ENCODE results near the gene QPCT.

QPCT gene

DNA sequence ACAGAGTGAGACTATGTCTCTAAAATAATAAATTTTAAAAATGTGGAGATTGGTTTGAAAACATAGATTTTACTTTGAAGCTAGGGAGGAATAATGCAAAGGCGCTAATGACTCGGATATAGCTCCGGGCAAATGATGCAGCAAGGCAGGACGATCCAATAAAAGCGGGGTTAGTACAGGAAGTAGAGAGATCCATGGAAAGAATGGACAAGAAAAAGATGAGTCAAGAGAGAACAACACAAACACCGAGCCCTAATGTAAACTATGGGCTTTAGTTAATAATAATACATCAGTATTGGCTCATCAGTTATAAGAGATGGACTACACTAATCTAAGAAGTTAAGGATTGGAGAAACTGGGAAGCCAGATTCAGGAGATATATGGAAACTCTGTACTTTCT, 74.5 kb downstream of the QPCT start:
- no peak for TF ChIP-seq CTCF (IDR thresholded peaks at IDR 0.05; ENCODE audit: low read depth, low read length)
- H3K4me3 ChIP-seq (replicated peaks in 1 of 2; ENCODE audit: low read depth in 2 of 2, low read length in 2 of 2): no peak overlapping the region
- DNase-seq (ENCODE audit: low read depth in 2 of 2): no peak

DNA sequence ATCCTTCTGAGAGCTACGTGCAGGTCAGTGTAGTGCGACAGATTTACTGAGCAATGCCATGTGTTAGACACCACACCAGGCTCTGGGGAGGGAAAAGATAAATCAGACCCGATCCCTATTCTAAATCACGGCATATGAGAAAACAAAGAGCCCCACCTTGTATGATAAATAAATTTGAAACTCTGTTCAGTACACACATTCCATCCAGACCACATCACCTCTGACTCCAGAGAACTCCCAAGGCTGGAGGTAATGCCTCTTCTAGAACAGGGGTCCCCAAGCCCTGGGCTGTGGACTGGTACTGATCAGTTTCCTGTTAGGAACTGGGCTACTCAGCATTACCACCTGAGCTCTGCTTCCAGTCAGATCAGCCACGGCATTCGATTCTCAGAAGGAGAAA, 77.3 kb downstream of the QPCT start:
- no peak overlapping the region for H3K4me3 ChIP-seq (replicated peaks in 1 of 2; ENCODE audit: low read depth in 2 of 2, low read length in 2 of 2)
- TF ChIP-seq CTCF (IDR thresholded peaks at IDR 0.05; ENCODE audit: low read depth, low read length): no peak
- DNase-seq (ENCODE audit: low read depth in 2 of 2): peak in 1 of 2 donors; percentile 19

GRCh38 chr2:37422816-37423215, 78.4 kb downstream of the QPCT start:
- DNase-seq (ENCODE audit: low read depth in 2 of 2): no peak
- TF ChIP-seq CTCF (IDR thresholded peaks at IDR 0.05; ENCODE audit: low read depth, low read length): no peak
- no peak overlapping the region for H3K4me3 ChIP-seq (replicated peaks in 1 of 2; ENCODE audit: low read depth in 2 of 2, low read length in 2 of 2)
